Subcutaneous preadipocyte (primary cell): ENCODE results near the gene PATJ. TPM values are rescaled to one million over a fixed set of nuclear protein-coding genes. Genes with fewer than 3 reads are reported as not detected.

Experiments used
- small RNA-seq: library from RNA; depleted of rRNA; stranded (forward); fragments of <200 nt; gene quantifications from one replicate; pipeline ENCODE3, GENCODE V24; 2012
- total RNA-seq: library from RNA; depleted of rRNA; stranded (reverse); fragments of >200 nt; gene quantifications from 2 replicates; pipeline ENCODE4 v1.2.3, GENCODE V29; 2012

The PATJ gene
- total RNA-seq: 3.5 and 3.7 TPM in 2 replicates

GRCh38 chr1:61741711-61742619, at the start of gene PATJ:
Gene PATJ, plus strand, starts transcription at chr1:61742480. Its CDS starts 20,413 bp downstream, at chr1:61762893.

GRCh38 chr1:61724813-61725694, 17.2 kb upstream of the PATJ start, which contains the start of gene TM2D1:
Gene TM2D1, minus strand, starts transcription at chr1:61725141. Its CDS starts 21 bp downstream, at chr1:61725120.

GRCh38 chr1:62194651-62195544, 452.6 kb downstream of the PATJ start, which contains the start of gene L1TD1:
Gene L1TD1, plus strand, starts transcription at chr1:62194849. Its CDS starts 11,780 bp downstream, at chr1:62206629.

Small RNA genes lying within 50 kb of the gene (small RNA-seq; reads per million reads assigned to genes)
- gene LAMTOR5P1: not detected
- not detected for gene MIR3116-1
- not detected for gene RN7SL180P
- not detected for gene RNU6-1177P
- not detected for gene RNU6-414P

Other genes starting within 250 kb of the PATJ start
- gene TM2D1, start 17.3 kb upstream of the PATJ start, total RNA-seq: 26.8 and 36.7 TPM in 2 replicates